ENCODE measurements around the gene GFY. TPM values are rescaled to one million over a fixed set of nuclear protein-coding genes. Genes with fewer than 3 reads are reported as not detected.

The GFY gene
- total RNA-seq, 1 donor from 2014 or later = not detected

DNA sequence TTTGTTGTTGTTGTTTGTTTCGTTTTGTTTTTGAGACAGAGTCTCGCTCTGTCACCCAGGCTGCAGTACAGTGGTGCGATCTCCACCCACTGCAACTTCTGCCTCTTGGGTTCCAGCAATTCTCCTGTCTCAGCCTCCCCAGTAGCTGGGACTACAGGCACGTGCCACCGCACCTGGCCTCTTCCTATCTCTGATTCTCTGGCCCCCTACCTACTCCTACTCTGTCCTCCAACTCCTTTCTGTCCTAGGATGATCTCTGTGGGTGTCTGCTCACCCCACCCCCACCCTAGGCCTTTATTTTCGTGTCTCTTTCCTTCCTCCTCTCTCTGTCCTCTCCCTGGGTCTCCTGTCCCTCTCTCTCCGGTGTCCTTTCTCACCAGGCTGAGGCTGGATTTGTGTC, 25.2 kb downstream of the GFY start:
- H3K9me3 Mint-ChIP-seq = no peaks in the 10 kb centered on the region
- no peak for TF ChIP-seq CTCF (IDR thresholded peaks at IDR 0.05; ENCODE audit: unreplicated experiment)
- no peak for DNase-seq (ENCODE audit: low spot score in 2 of 2, unreplicated experiment in 2 of 2)
- peak overlapping the region; percentile 85 for H3K4me3 Mint-ChIP-seq
- no peaks in the 10 kb centered on the region for H3K27me3 Mint-ChIP-seq (ENCODE audit: low read depth)
- peaks cover 18% of the 10 kb centered on the region for H3K4me1 Mint-ChIP-seq
- H3K36me3 Mint-ChIP-seq = peaks cover 18% of the 10 kb centered on the region
- peak overlapping the region; percentile 56 for H3K27ac Mint-ChIP-seq

DNA sequence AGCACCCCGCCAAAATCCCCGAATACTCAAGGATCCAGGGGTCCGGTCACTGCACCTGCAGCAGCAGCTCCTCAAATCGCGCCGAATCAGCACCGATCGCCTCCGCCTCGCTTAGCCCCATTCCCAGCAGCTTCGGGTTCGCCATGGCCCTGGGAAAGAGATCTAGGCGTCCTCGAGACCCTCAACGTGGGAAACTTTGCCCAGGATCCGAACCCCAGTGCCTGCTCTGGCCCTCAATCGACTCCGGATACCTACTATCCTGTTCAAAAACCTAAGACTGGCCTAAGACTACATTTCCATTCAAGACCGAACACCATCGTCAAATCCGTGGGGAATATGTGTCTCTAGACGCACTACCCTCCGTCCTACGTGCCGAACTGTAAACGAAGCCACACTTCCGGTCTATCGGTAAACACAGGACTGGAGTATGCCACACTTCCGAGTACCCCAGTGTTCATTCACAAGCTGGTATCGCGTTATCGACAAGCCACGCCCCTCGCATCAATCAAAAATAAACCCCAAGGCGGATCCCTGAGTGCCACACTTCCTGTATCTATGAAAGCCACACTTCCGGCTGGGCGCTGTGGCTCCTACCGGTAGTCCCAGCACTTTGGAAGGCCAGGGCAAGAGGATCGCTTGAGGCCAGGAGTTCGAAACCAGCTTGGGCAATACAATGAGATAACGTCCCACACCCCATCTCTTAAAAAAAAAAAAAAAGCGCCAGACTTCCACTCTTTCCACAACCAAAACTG, 26.4 kb downstream of the GFY start, which contains the start of gene PIH1D1:
TSS of gene PIH1D1 (minus strand) at position 385 of the 752 bp plus-strand sequence. CDS start at position 145, 240 bp downstream.
- no peak for TF ChIP-seq CTCF (IDR thresholded peaks at IDR 0.05; ENCODE audit: unreplicated experiment)
- Mint-ChIP-seq H3K36me3 (peaks cover 16% of the 10 kb centered on the region), H3K27ac (peak within 1 kb of the TSS; percentile 100)

GRCh38 chr19:49453013-49453756, 28.0 kb downstream of the GFY start, which contains the start of gene ALDH16A1:
TSS of gene ALDH16A1 (plus strand) at chr19:49453225. CDS start at chr19:49453332, 107 bp downstream.
- H3K4me3 Mint-ChIP-seq = peak within 1 kb of the TSS; percentile 85
- DNase-seq (ENCODE audit: low spot score in 2 of 2, unreplicated experiment in 2 of 2) = peak; percentile 97 to 99
- H3K4me1 Mint-ChIP-seq = peaks cover 18% of the 10 kb centered on the region
- peaks cover 14% of the 10 kb centered on the region for H3K36me3 Mint-ChIP-seq
- no peaks in the 10 kb centered on the region for H3K27me3 Mint-ChIP-seq (ENCODE audit: low read depth)
- TF ChIP-seq CTCF (IDR thresholded peaks at IDR 0.05; ENCODE audit: unreplicated experiment) = no peak
- H3K27ac Mint-ChIP-seq = peak within 1 kb of the TSS; percentile 100
- no peaks in the 10 kb centered on the region for H3K9me3 Mint-ChIP-seq

More for the DNA sequence above, 26.4 kb downstream of the GFY start, which contains the start of gene PIH1D1:
- no peaks in the 10 kb centered on the region for H3K9me3 Mint-ChIP-seq
- H3K4me3 Mint-ChIP-seq = peak within 1 kb of the TSS; percentile 85
- no peaks in the 10 kb centered on the region for H3K27me3 Mint-ChIP-seq (ENCODE audit: low read depth)
- peak; percentile 81 to 94 for DNase-seq (ENCODE audit: low spot score in 2 of 2, unreplicated experiment in 2 of 2)
- H3K4me1 Mint-ChIP-seq = peaks cover 18% of the 10 kb centered on the region

DNA sequence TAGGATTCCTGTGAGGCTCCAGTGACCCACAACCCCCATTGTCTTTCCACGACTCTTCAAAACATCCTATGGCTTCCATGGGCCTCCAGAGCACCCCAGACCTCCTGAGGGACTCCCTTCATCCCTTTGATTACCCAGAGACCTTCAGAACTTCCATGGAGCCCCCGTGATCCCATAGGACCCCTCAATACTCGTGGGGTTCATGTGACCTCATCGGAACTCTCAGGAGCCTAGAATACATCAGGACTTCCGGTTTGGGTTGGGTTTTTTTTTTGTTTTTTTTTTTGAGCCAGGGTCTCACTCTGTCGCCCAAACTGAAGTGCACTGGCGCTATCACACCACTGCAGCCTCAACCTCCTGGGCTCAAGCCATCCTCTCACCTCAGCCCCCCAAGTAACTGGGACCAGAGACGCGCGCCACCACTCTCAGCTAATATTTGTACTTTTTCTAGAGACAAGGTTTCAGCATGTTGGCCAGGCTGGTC, 28.6 kb downstream of the GFY start:
- peak overlapping the region; percentile 100 for H3K27ac Mint-ChIP-seq
- peak overlapping the region; percentile 85 for H3K4me3 Mint-ChIP-seq
- DNase-seq (ENCODE audit: low spot score in 2 of 2, unreplicated experiment in 2 of 2) = no peak
- no peaks in the 10 kb centered on the region for H3K9me3 Mint-ChIP-seq
- no peak for TF ChIP-seq CTCF (IDR thresholded peaks at IDR 0.05; ENCODE audit: unreplicated experiment)
- H3K36me3 Mint-ChIP-seq = peaks cover 8% of the 10 kb centered on the region
- peaks cover 18% of the 10 kb centered on the region for H3K4me1 Mint-ChIP-seq
- H3K27me3 Mint-ChIP-seq (ENCODE audit: low read depth) = no peaks in the 10 kb centered on the region

DNA sequence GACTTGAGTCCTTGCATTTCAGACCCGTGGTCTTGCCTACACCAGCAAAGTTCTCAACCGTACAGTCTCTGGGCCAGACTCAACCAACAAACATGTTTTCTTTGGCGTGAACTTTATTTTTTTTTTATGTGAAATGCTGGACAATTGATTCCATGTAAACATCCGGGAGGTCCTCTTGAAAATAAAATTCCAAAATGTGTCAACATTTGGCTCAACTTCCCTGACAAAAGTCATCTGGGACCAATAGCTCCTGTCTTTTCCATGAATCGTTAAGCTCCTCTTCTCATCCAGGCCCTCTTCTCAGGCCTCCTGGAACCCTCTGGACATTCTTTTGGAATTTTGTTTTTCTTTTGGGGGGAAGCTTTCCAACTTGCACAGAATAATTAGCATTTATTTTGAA, 30.6 kb downstream of the GFY start:
- peaks cover 12% of the 10 kb centered on the region for H3K4me1 Mint-ChIP-seq
- DNase-seq (ENCODE audit: low spot score in 2 of 2, unreplicated experiment in 2 of 2) = no peak
- TF ChIP-seq CTCF (IDR thresholded peaks at IDR 0.05; ENCODE audit: unreplicated experiment) = no peak
- H3K4me3 Mint-ChIP-seq = peak overlapping the region; percentile 10
- peaks cover 2% of the 10 kb centered on the region for H3K36me3 Mint-ChIP-seq
- H3K9me3 Mint-ChIP-seq = no peaks in the 10 kb centered on the region
- H3K27me3 Mint-ChIP-seq (ENCODE audit: low read depth) = no peaks in the 10 kb centered on the region
- no peak overlapping the region for H3K27ac Mint-ChIP-seq

Data from mesothelial cell of epicardium (in vitro differentiated cells).